ENCODE measurements around the gene PLBD1.
A peak's percentile ranks its signal among the peaks of the same experiment; 100 is the strongest.

PLBD1 gene

GRCh38 chr12:14567351-14568162, at the start of gene PLBD1:
PLBD1 (minus strand) TSS chr12:14567883; CDS start chr12:14567696, 187 bp downstream.
- DNase-seq (ENCODE audit: low spot score) = peak; percentile 67

- DNase-seq (ENCODE audit: low spot score) = no peak
Measured at GRCh38 chr12:14614704-14615121, 47.0 kb upstream of the PLBD1 start.

GRCh38 chr12:14613718-14614117, 46.0 kb upstream of the PLBD1 start:
- no peak for DNase-seq (ENCODE audit: low spot score)

- no peak for DNase-seq (ENCODE audit: low spot score)
Measured at GRCh38 chr12:14612898-14613445, 45.3 kb upstream of the PLBD1 start.

GRCh38 chr12:14612250-14612649, 44.6 kb upstream of the PLBD1 start:
- DNase-seq (ENCODE audit: low spot score) = no peak

GRCh38 chr12:14611640-14612203, 44.0 kb upstream of the PLBD1 start:
- no peak for DNase-seq (ENCODE audit: low spot score)

- DNase-seq (ENCODE audit: low spot score) = no peak
Measured at GRCh38 chr12:14607568-14607967, 39.9 kb upstream of the PLBD1 start.

- DNase-seq (ENCODE audit: low spot score) = no peak
Measured at GRCh38 chr12:14605401-14605989, 37.8 kb upstream of the PLBD1 start.

- no peak for DNase-seq (ENCODE audit: low spot score)
Measured at GRCh38 chr12:14601692-14602478, 34.2 kb upstream of the PLBD1 start.

- no peak for DNase-seq (ENCODE audit: low spot score)
Measured at GRCh38 chr12:14597480-14597879, 29.8 kb upstream of the PLBD1 start.

- DNase-seq (ENCODE audit: low spot score) = no peak
Measured at GRCh38 chr12:14591719-14592118, 24.0 kb upstream of the PLBD1 start.

GRCh38 chr12:14589169-14590004, 21.7 kb upstream of the PLBD1 start:
- DNase-seq (ENCODE audit: low spot score) = no peak

GRCh38 chr12:14588571-14588970, 20.9 kb upstream of the PLBD1 start:
- DNase-seq (ENCODE audit: low spot score) = no peak

GRCh38 chr12:14578646-14579045, 11.0 kb upstream of the PLBD1 start:
- no peak for DNase-seq (ENCODE audit: low spot score)

GRCh38 chr12:14577344-14577743, 9.7 kb upstream of the PLBD1 start:
- peak; percentile 48 for DNase-seq (ENCODE audit: low spot score)

GRCh38 chr12:14576896-14577295, 9.2 kb upstream of the PLBD1 start:
- no peak for DNase-seq (ENCODE audit: low spot score)

- DNase-seq (ENCODE audit: low spot score) = no peak
Measured at GRCh38 chr12:14575585-14575984, 7.9 kb upstream of the PLBD1 start.

GRCh38 chr12:14573118-14573517, 5.4 kb upstream of the PLBD1 start:
- DNase-seq (ENCODE audit: low spot score) = no peak

- no peak for DNase-seq (ENCODE audit: low spot score)
Measured at GRCh38 chr12:14572401-14572800, 4.7 kb upstream of the PLBD1 start.

- DNase-seq (ENCODE audit: low spot score) = no peak
Measured at GRCh38 chr12:14571779-14572178, 4.1 kb upstream of the PLBD1 start.

- no peak for DNase-seq (ENCODE audit: low spot score)
Measured at GRCh38 chr12:14570231-14570630, 2.5 kb upstream of the PLBD1 start.

All from kidney tubule cell (primary cell).